HEK293T (cell line): ENCODE measurements around the gene CDH13.

Source experiments
- BHLHE40 ChIP-seq: fragments of 450-650 bp; IDR thresholded peaks from 2 replicates; pipeline ENCODE4 v1.6.1; 2016; ENCODE audit warnings: mild to moderate bottlenecking, moderate library complexity, borderline replicate concordance
- CTBP1 ChIP-seq: fragments of 450-650 bp; IDR thresholded peaks from 2 replicates; pipeline ENCODE4 v1.6.1; 2016; ENCODE audit warnings: borderline replicate concordance
- FOXA1 ChIP-seq: fragments of 450-650 bp; IDR thresholded peaks from 2 replicates; pipeline ENCODE4 v1.6.1; 2016; ENCODE audit warnings: mild to moderate bottlenecking
- FOXK2 ChIP-seq: fragments of 450-650 bp; IDR thresholded peaks from 2 replicates; pipeline ENCODE4 v1.6.1; 2016; ENCODE audit warnings: mild to moderate bottlenecking
- FOXM1 ChIP-seq: fragments of 450-650 bp; IDR thresholded peaks from 2 replicates; pipeline ENCODE4 v1.6.1; 2017; ENCODE audit warnings: mild to moderate bottlenecking, borderline replicate concordance
- HDGF ChIP-seq: fragments of 450-650 bp; IDR thresholded peaks from 2 replicates; pipeline ENCODE4 v1.6.1; 2017; ENCODE audit warnings: antibody characterized with exemption, borderline replicate concordance
- LEF1 ChIP-seq: fragments of 450-650 bp; IDR thresholded peaks from 2 replicates; pipeline ENCODE4 v1.6.1; 2017; ENCODE audit warnings: mild to moderate bottlenecking, borderline replicate concordance
- SP1 ChIP-seq: fragments of 450-650 bp; IDR thresholded peaks from 2 replicates; pipeline ENCODE4 v1.6.1; 2017
- SUZ12 ChIP-seq: fragments of 450-650 bp; IDR thresholded peaks from 2 replicates; pipeline ENCODE4 v1.6.1; 2016; ENCODE audit warnings: mild to moderate bottlenecking
- TARDBP ChIP-seq: fragments of 450-650 bp; IDR thresholded peaks from 2 replicates; pipeline ENCODE4 v1.6.1; 2016
- ZNF384 ChIP-seq: fragments of 450-650 bp; IDR thresholded peaks from 2 replicates; pipeline ENCODE4 v1.6.1; 2016

GRCh38 chr16:83392743-83393142 lies 766.0 kb downstream of the CDH13 start:
- no peak for TF ChIP-seq ZNF384
- TF ChIP-seq FOXA1 = no peak
- TF ChIP-seq FOXM1 = no peak
- TF ChIP-seq LEF1 = no peak
- no peak for TF ChIP-seq CTBP1
- TF ChIP-seq SP1 = no peak
- no peak for TF ChIP-seq SUZ12
- no peak for TF ChIP-seq FOXK2
- TF ChIP-seq BHLHE40 = no peak
- no peak for TF ChIP-seq TARDBP
- TF ChIP-seq HDGF = no peak
